Liver (tissue), 3 donors: ENCODE results near the gene LYPD5.

ENCODE experiments used
- GABPA ChIP-seq, 2 donors: IDR thresholded peaks in 1 of 2; conservative IDR thresholded peaks in 1 of 2; 2 replicates each; pipeline ENCODE4 v1.6.1; 2016; ENCODE audit warnings: antibody characterized with exemption in 2 of 2, mild to moderate bottlenecking in 1 of 2, moderate library complexity in 1 of 2
- JUND ChIP-seq, 2 donors: IDR thresholded peaks; 2 replicates each; pipeline ENCODE4 v1.6.1; 2016; ENCODE audit warnings: antibody characterized with exemption in 2 of 2
- TF ChIP-seq, protein P1 (sequence below): fragments of 150-350 bp; IDR thresholded peaks from 2 replicates; pipeline ENCODE4 v1.5.1; 2017; ENCODE audit warnings: improper control_type of control experiment, low read depth, low read length; ENCODE audit not compliant: missing input control
- TF ChIP-seq, protein P2 (sequence below): IDR thresholded peaks from 2 replicates; pipeline ENCODE4 v1.6.1; 2016; ENCODE audit warnings: antibody characterized with exemption
- donor health status: healthy.
- donor health status: healthy.

DNA sequence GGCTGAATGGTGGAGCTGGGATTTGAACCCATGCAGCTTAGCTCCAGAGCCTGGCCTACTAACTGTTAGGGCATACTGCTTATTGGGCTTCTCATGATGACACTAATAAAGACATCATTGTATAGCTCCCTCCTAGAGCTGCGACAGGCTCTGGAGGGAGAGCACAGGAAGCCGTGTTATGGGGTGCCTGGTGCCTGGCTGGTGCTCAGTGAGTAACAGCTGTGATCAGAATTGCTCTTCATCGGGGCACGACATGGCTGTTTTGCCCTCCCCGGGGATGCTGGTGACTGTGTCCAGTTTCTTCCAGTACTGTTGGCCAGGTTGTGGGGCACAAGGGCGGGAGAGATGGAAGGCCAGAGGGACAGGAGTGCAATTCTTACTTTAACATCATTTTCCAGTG is 5.1 kb downstream of the LYPD5 start:
- TF ChIP-seq, protein P1, sequence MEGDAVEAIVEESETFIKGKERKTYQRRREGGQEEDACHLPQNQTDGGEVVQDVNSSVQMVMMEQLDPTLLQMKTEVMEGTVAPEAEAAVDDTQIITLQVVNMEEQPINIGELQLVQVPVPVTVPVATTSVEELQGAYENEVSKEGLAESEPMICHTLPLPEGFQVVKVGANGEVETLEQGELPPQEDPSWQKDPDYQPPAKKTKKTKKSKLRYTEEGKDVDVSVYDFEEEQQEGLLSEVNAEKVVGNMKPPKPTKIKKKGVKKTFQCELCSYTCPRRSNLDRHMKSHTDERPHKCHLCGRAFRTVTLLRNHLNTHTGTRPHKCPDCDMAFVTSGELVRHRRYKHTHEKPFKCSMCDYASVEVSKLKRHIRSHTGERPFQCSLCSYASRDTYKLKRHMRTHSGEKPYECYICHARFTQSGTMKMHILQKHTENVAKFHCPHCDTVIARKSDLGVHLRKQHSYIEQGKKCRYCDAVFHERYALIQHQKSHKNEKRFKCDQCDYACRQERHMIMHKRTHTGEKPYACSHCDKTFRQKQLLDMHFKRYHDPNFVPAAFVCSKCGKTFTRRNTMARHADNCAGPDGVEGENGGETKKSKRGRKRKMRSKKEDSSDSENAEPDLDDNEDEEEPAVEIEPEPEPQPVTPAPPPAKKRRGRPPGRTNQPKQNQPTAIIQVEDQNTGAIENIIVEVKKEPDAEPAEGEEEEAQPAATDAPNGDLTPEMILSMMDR, result no peak
- TF ChIP-seq GABPA (IDR thresholded peaks at IDR 0.05 in 1 of 2, conservative IDR thresholded peaks at IDR 0.05 in 1 of 2) (no peak), JUND (IDR thresholded peaks at IDR 0.05) (no peak)
- TF ChIP-seq, protein P2, sequence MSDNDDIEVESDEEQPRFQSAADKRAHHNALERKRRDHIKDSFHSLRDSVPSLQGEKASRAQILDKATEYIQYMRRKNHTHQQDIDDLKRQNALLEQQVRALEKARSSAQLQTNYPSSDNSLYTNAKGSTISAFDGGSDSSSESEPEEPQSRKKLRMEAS, result no peak
